Measurements from ENCODE around the gene SLTM.

GRCh38 chr15:58910456-58910855 lies 23.0 kb downstream of the SLTM start:
- TF ChIP-seq EZH2 (IDR thresholded peaks at IDR 0.05; ENCODE audit: low read length) (no peak), CTCF (optimal IDR thresholded peaks at IDR 0.05 in 1 of 3, IDR thresholded peaks at IDR 0.05 in 1 of 3, conservative IDR thresholded peaks at IDR 0.05 in 1 of 3; ENCODE audit: extremely low read depth in 1 of 3, insufficient read depth in 2 of 3, low read length in 3 of 3) (no peak)

Measured in keratinocyte (primary cell).